Transverse colon (tissue), 4 donors: ENCODE results near the gene GLIPR1L1.

Experiments
- CTCF ChIP-seq, 5 experiments: fragments of 200-600 bp in 3 of 5; fragments of 450-650 bp in 2 of 5; sonication (generic) in 3 of 5; IDR thresholded peaks; 1 replicate in 2 of 5; 2 replicates in 3 of 5; pipeline ENCODE4 v1.5.1; 2016 to 2017; ENCODE audit warnings: antibody characterized with exemption in 5 of 5, inconsistent platforms in 3 of 5, mild to moderate bottlenecking in 2 of 5, moderate library complexity in 1 of 5
- EP300 ChIP-seq: sonication (generic); formaldehyde crosslinking; IDR thresholded peaks from one replicate; pipeline ENCODE4 v1.6.1; 2017; ENCODE audit warnings: antibody characterized with exemption, low read depth
- POLR2A ChIP-seq: fragments of 450-650 bp; IDR thresholded peaks from one replicate; pipeline ENCODE4 v1.6.1; 2016; ENCODE audit warnings: antibody characterized with exemption, mild to moderate bottlenecking, moderate library complexity
- POLR2AphosphoS5 ChIP-seq, 3 donors: sonication (generic); formaldehyde crosslinking; IDR thresholded peaks; one replicate each; pipeline ENCODE4 v1.6.1; 2016; ENCODE audit warnings: antibody characterized with exemption in 3 of 3

- TF ChIP-seq POLR2A (no peak), CTCF (IDR thresholded peaks at IDR 0.05) (no peak), EP300 (no peak), POLR2AphosphoS5 (IDR thresholded peaks at IDR 0.05) (no peak)
These were observed 26.4 kb downstream of the GLIPR1L1 start for GRCh38 chr12:75360920-75361319.
